ENCODE data around the gene LRRC47. TPM values are rescaled to one million over a fixed set of nuclear protein-coding genes. Genes with fewer than 3 reads are reported as not detected.

Gene LRRC47
- total RNA-seq, 6 experiments from 2014 or later: 39.1 to 51.0 (median 45.2) TPM

- H3K9me3 Mint-ChIP-seq: no peaks in the 10 kb centered on the region
- no peaks in the 10 kb centered on the region for H3K36me3 Mint-ChIP-seq (ENCODE audit: low read depth)
- peaks cover 17% of the 10 kb centered on the region for H3K27me3 Mint-ChIP-seq (ENCODE audit: insufficient read depth)
- no peak for DNase-seq
- peaks cover 17% of the 10 kb centered on the region; the same call in 1 of the 2 replicates for H3K4me1 Mint-ChIP-seq (ENCODE audit: low read depth)
- no peak overlapping the region for H3K27ac Mint-ChIP-seq
- TF ChIP-seq, protein P1, sequence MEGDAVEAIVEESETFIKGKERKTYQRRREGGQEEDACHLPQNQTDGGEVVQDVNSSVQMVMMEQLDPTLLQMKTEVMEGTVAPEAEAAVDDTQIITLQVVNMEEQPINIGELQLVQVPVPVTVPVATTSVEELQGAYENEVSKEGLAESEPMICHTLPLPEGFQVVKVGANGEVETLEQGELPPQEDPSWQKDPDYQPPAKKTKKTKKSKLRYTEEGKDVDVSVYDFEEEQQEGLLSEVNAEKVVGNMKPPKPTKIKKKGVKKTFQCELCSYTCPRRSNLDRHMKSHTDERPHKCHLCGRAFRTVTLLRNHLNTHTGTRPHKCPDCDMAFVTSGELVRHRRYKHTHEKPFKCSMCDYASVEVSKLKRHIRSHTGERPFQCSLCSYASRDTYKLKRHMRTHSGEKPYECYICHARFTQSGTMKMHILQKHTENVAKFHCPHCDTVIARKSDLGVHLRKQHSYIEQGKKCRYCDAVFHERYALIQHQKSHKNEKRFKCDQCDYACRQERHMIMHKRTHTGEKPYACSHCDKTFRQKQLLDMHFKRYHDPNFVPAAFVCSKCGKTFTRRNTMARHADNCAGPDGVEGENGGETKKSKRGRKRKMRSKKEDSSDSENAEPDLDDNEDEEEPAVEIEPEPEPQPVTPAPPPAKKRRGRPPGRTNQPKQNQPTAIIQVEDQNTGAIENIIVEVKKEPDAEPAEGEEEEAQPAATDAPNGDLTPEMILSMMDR (IDR thresholded peaks at IDR 0.05): no peak
- no peak overlapping the region for H3K4me3 Mint-ChIP-seq
These were observed 51.7 kb downstream of the LRRC47 start for GRCh38 chr1:3744646-3745045.

GRCh38 chr1:3743826-3744225 is 52.5 kb downstream of the LRRC47 start:
- Mint-ChIP-seq H3K27ac (no peak overlapping the region), H3K9me3 (no peaks in the 10 kb centered on the region), H3K36me3 (ENCODE audit: low read depth) (no peaks in the 10 kb centered on the region), H3K4me1 (ENCODE audit: low read depth) (peaks cover 17% of the 10 kb centered on the region; the same call in 1 of the 2 replicates), H3K27me3 (ENCODE audit: insufficient read depth) (peaks cover 12% of the 10 kb centered on the region), H3K4me3 (no peak overlapping the region)
- DNase-seq: no peak
- TF ChIP-seq, protein P1 (IDR thresholded peaks at IDR 0.05): no peak

DNA sequence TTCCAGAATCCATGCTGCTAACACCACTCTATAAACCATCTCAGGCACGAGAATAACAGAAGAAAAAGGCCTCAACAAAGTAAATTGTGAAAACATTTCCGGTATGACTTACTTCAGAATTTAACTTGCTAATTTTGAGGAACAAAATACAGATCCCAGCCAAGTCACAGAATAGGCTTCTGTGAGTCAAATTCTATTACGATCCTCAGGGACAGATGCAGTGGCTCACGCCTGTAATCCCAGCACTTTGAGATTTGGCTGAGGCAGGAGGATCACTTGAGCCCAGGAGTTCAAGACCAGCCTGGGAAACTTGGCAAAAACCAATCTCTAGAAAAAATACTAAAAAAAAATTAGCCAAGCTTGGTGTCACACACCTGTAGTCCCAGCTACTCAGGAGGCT is 52.9 kb downstream of the LRRC47 start:
- DNase-seq: peak; percentile 28
- Mint-ChIP-seq H3K9me3 (no peaks in the 10 kb centered on the region), H3K27ac (no peak overlapping the region), H3K27me3 (ENCODE audit: insufficient read depth) (peaks cover 12% of the 10 kb centered on the region), H3K4me1 (ENCODE audit: low read depth) (peaks cover 17% of the 10 kb centered on the region; the same call in 1 of the 2 replicates), H3K4me3 (no peak overlapping the region), H3K36me3 (ENCODE audit: low read depth) (no peaks in the 10 kb centered on the region)
- TF ChIP-seq, protein P1 (IDR thresholded peaks at IDR 0.05): no peak

DNA sequence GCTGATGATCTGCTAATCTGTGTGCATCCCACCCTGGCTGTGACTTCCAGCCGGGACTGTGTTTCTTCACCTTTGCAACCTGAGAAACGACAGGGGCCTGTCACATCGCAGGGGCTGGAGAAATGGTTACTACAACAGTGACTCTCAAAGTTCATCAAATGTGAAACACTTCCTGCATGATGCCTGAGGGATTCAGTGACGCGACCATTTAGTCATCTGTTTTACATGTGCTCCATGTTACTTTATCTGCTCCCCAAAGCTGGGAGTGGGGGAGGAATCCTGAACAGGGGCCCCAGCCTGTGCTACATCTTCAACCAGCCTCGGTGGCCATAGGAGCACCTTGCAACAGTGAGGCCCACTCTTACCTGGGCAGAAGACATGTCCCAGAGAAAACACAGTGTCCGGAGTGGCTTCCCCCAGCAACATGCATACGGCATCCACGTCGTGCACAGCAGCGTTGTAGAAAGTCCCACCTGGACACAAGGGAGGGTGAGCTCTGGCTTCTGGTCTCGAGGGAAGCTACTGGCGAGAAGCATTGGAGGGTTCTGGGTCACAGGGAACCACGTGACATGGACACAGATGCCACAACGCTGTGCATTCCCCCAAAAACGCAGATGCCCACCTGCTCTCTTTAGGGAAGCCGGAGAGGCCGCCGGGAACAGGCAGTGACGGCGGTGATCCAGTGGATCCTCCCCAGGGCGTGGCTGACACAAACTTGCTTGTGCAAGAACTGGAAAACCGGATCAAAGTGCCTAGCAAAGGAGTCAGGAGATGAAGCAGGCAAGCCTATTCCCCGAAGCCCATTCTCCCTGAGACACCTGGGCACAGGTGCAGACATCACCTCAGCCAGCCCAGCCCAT is 53.6 kb downstream of the LRRC47 start:
- Mint-ChIP-seq H3K9me3 (no peaks in the 10 kb centered on the region), H3K4me3 (no peak overlapping the region), H3K4me1 (ENCODE audit: low read depth) (peaks cover 17% of the 10 kb centered on the region; the same call in 1 of the 2 replicates), H3K36me3 (ENCODE audit: low read depth) (no peaks in the 10 kb centered on the region), H3K27ac (peak overlapping the region; percentile 55; the same call in 1 of the 2 replicates), H3K27me3 (ENCODE audit: insufficient read depth) (peaks cover 12% of the 10 kb centered on the region)
- no peak for DNase-seq
- TF ChIP-seq, protein P1 (IDR thresholded peaks at IDR 0.05): no peak

DNA sequence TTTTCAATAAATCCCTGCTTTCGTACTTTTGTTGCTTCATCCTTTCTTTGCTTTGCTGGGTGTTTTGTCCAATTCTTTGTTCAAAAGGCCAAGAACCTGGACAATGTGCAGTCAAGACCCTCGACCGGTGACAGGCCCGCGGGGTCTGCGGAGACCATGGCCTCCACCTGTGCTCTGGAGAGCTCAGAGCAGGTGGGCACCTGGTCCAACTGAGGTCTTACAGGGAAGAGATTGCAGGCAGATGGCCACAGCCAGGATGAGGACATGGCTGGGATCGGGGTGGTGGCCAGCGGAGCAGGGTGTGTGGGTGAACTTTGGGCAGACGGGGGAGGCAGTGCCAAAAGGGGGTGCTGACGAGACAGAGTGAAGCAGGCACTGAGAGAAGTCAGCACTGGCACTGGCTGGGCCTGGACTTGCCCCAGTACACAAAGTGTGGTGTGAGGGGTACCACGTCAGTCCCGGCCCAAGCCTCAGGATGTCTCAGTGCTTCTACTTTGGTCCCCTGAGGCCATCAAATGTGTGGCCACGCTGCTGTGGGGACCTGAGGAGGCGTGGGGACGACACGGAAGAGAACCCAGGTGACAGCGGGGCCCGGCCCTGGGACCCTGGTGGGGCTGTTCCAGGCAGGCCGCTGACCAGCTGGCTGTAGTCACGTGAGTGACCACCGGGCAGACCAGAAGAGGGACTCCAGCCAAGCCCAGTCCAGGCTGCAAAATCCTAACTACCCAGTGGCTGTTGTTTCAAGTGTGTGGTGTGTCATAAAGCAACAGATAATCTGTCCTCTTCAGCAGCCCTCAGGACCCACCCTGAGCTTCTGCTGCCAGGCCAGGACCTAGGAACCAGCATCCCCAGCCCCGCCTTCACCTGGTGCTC is 54.5 kb downstream of the LRRC47 start:
- no peaks in the 10 kb centered on the region for H3K36me3 Mint-ChIP-seq (ENCODE audit: low read depth)
- peak overlapping the region; percentile 55; the same call in 1 of the 2 replicates for H3K27ac Mint-ChIP-seq
- H3K4me3 Mint-ChIP-seq: no peak overlapping the region
- H3K27me3 Mint-ChIP-seq (ENCODE audit: insufficient read depth): peaks cover 12% of the 10 kb centered on the region
- H3K9me3 Mint-ChIP-seq: no peaks in the 10 kb centered on the region
- peaks cover 17% of the 10 kb centered on the region; the same call in 1 of the 2 replicates for H3K4me1 Mint-ChIP-seq (ENCODE audit: low read depth)
- TF ChIP-seq, protein P1 (IDR thresholded peaks at IDR 0.05): no peak
- DNase-seq: no peak
